IPS-NIHi11 (cell line): ENCODE results near the gene GPC5.
"Not testable (repeated sequence)": the region's sequence is repeated elsewhere in the genome, so short reads cannot be mapped to it uniquely, and the experiment has no call there.

Experiments
- DNase-seq: peaks from one replicate; pipeline ENCODE4 v3.0.0; 2012; ENCODE audit warnings: mixed read lengths, low spot score

Gene GPC5

DNA sequence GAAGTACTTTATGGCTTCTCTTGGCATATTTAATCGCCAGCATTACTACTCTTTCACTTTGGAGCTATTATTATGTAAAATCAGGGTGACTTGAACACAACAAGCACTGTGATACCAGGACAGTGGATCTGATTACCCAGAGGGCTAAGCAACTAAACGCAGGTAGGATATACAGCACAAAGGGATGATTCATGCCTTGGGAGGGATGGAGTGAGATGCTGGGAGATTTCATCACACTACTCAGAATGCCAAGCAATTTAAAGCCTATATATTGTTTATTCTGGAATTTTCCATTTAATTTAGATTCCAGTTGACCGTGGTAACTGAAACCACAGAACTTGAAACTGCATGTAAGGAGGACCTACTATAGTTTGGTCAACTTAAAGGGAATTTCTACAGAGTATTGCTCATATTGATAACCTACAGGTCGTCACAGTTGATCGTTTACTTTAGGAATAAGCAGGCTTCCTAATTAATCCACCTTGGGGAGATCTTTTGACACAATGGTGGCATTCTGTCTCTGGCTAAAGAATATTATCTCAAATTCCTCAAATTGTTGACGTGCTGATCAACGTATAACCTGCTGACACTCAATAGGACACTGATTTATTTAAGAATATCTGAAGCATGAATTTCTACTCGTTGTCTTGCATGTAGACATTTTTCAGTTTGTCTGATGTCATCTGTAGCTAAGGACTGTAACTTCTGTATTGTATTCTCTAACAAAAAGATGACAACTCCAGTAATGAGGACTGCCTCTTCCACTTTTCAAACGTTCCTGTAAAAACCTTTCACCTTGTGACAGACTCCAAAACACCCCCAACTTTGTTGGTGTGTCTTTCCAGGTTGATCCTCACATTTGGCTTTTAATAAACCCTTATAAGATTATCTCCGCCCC, 254.2 kb downstream of the GPC5 start:
- DNase-seq = peak; percentile 9

DNA sequence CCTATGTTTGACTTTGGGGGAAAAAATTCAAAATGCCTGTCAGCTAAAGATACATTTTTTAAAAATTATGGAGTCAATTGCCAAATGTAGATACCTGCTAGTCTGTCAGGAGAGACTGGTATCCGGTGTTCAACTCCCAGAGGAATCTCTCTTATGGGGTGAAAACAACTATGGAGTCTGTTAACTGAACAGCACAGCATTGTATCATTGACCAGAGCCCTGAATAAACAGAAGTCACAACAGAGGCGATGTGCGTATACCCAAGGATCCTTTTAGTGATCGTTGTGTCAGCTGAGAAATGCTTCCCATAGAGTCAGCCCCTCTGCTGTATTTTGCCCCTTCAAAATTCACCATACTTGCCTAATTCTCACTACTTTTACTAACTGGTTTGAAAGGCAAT, 257.3 kb downstream of the GPC5 start:
- DNase-seq = no peak

DNA sequence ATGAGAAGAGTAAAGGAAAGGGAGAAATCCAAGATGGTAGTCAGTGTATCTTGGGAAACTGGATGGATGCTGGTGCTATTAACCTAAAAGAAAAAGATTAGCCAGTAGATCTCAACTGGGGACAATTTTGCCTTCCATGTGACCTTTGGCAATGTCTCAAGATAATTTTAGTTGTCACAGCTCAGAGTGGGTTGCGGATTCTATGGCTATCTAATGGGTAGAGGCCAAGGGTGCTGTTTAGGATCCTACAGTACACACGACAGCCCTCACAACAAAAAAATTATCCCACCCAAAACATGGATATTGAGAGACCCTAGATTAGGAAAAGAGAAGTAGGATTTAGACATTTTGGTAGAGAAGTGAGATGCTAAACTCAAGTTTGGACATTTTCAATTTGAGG, 258.9 kb downstream of the GPC5 start:
- no peak for DNase-seq

GRCh38 chr13:91659256-91660075, 261.0 kb downstream of the GPC5 start:
- DNase-seq = no peak

DNA sequence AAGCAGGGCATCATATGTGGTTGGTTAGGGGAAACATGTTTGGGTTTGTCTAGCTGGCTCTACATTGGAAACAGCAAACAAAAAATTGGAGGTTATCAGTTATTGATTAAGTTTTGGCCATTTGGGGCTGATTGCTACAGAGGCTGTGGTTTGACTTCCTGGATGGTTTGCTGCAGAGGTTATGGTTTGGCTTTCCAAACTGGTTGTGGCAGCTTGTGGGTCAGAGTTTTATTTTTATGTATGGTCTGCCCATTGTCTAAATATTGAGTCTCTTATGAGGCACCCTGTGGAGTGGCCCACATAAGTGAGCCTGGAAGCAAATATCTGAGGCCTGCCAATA, 261.6 kb downstream of the GPC5 start:
- DNase-seq = no peak

- no peak for DNase-seq
Observed at GRCh38 chr13:91661692-91662490, 263.5 kb downstream of the GPC5 start.

- no peak for DNase-seq
Observed at GRCh38 chr13:91664039-91664438, 265.6 kb downstream of the GPC5 start.

DNA sequence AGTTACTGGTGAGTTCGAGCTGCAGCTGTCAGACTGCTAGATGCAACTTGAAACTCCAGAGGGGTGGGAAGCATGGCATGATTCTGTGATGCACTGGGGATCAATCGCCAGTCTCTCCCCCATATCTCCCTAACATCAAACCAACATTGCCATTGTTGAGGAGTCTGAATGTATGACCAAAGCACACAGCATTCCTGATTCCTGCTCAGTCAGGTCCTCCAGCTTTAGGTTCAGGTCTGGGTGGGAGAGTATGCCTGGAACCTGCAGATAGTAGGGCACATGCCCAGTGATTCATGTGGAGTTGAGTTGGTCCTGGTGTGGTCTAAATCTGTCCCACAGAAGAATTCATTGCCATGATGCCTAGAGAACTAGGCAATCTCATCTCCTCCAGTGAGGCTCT, 269.1 kb downstream of the GPC5 start:
- DNase-seq = no peak

DNA sequence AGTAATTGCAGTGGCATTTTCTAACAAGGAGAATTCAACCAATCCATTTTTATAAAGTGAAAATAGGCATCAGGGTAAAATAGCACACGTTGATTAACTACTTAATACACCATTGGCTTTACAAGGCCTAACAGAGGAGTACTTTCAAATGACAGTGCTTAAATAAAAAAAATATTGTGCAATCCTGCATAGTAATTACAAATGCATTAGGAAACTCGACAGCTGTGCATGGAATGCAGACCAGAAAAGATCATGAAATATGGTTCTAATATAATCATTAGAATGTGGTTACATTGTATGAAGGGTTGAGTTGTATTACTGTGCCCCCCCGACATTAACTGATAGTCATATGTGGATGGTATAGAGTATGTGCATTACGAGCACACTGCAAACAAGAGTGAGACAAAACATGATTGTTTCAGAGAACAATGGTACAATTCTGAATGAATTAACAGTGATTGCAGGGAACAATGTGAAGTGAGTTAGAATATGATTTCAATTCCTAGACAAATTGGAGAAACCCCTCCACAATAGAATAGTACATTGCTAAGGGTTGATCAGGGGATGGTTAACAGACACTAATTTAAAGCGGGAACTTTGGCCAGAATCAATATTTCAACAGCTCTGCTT, 270.6 kb downstream of the GPC5 start:
- DNase-seq = no peak

DNA sequence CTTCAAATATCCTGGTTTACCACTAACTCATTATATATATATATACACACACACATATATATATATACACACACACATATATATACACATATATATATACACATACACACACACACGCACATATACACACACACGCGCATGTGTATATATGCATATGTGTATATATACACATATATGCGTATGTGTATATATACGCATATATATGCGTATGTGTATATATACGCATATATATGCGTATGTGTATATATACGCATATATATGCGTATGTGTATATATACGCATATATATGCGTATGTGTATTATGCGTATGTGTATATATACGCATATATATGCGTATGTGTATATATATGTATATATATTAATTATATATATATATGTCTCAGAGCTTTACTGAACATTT, 275.9 kb downstream of the GPC5 start:
- not testable (repeated sequence) for DNase-seq

DNA sequence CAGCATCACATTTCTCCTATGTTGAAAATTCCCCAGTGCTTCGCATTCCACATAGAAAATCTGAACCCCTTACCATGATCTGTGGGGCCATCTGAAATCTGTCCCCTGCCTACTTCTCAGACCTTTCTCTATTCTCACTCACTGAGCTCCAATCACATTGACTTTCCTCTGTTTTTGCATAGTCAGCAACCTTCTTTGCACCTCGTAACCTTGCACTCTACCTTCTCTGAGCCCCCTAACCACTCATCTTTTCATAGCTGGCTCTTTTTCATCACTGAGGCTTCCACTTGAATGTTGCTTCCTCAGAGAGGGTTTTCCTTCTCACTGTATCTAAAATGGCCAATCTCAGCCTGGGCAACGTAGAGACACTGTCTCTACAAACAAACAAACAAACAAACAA, 286.3 kb downstream of the GPC5 start:
- DNase-seq = no peak

GRCh38 chr13:91690944-91691343, 292.5 kb downstream of the GPC5 start:
- no peak for DNase-seq

- no peak for DNase-seq
Observed at GRCh38 chr13:91693466-91693865, 295.0 kb downstream of the GPC5 start.

DNA sequence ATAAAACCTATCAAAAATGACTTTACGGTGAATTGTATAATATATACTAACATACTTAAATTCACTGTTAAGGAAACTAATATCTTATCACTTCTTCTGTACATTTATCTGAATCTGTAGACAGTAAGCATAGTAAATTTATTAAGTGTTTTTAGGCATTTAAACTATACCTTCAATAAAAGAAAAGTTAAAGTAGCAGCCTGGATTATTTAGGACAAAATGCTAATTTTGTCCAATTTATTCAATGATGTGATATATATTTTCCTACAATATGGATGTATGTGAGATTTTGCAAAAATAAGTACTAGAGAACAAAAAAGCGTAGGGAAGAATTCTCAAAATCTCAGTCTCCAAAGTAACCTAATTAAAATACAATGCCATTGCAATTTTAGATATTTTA, 299.9 kb downstream of the GPC5 start:
- no peak for DNase-seq

DNA sequence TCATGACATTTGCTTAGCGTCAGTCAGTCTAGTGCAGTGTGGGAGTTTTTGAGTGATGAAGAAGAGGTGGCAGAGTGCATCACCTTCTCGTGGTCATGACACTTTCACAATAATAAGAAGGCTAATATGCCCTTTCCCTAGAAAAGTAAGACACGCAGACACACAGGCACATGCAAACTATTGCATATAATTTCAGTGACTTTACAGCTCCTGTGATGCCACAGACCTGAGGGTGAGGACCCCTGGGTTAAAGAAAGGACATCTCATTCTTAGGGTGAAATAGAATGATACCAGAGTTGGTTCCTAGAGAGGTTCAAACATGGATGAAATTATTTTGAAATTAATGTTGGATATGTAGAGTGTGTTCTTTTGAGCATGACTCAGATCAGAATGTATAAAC, 300.3 kb downstream of the GPC5 start:
- DNase-seq = no peak

GRCh38 chr13:91699863-91700262, 301.4 kb downstream of the GPC5 start:
- no peak for DNase-seq

GRCh38 chr13:91701975-91702374, 303.6 kb downstream of the GPC5 start:
- no peak for DNase-seq

GRCh38 chr13:91702411-91702810, 304.0 kb downstream of the GPC5 start:
- DNase-seq = no peak

- DNase-seq = no peak
Observed at GRCh38 chr13:91704398-91704797, 306.0 kb downstream of the GPC5 start.

GRCh38 chr13:91708558-91708957, 310.1 kb downstream of the GPC5 start:
- no peak for DNase-seq

- no peak for DNase-seq
Observed at GRCh38 chr13:91709180-91709579, 310.8 kb downstream of the GPC5 start.

DNA sequence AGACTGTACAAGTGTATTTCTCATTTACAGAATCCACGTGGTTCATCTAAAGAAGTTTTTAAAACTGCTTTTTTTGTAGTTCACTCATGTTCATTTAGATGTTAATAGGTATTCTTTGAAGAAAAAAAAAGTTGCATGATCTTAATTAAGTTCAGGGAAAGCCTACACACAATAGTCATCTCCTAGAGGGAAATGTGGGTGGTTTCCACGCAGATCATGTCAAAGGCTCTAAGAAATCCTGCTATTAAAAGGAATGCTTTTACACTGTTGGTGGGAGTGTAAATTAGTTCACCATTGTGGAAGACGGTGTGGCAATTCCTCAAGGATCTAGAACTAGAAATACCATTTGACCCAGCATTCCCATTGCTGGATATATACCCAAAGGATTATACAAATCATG, 312.3 kb downstream of the GPC5 start:
- no peak for DNase-seq
